SK-N-SH (cell line): ENCODE measurements around the gene TRNAU1AP. TPM values are rescaled to one million over a fixed set of nuclear protein-coding genes. Genes with fewer than 3 reads are reported as not detected.
A peak's percentile ranks its signal among the peaks of the same experiment; 100 is the strongest.

Experiments
- CTCF ChIA-PET: fragments of 300-600, 350-600 bp; formaldehyde crosslinking; extraction: SDS; loops from one replicate; lab custom pipeline; 2021; lab: Yijun Ruan, JAX
- POLR2A ChIA-PET: fragments of 350-600 bp; sonication (Branson Sonifier 250); formaldehyde crosslinking; extraction: SDS; loops from one replicate; lab custom pipeline; 2020; ENCODE audit warnings: antibody characterized with exemption, inconsistent platforms; lab: Yijun Ruan, JAX
- DNase-seq: peaks from one replicate; pipeline ENCODE4 v3.0.0; 2012
- H2AFZ ChIP-seq: fragments of 200-600 bp; sonication (generic); 2 replicates; pipeline ENCODE4 v1.8.1; 2016; ENCODE audit warnings: antibody characterized with exemption, mild to moderate bottlenecking, low read depth
- H3F3A ChIP-seq: fragments of 200-600 bp; sonication (generic); replicated peaks from 2 replicates; pipeline ENCODE3; 2016; ENCODE audit warnings: antibody characterized with exemption, mild to moderate bottlenecking; ENCODE audit not compliant: insufficient read depth
- H3K27ac ChIP-seq, 2 experiments: fragments of 200-500 bp in 1 of 2; fragments of 200-600 bp in 1 of 2; sonication (Bioruptor generic) in 1 of 2; sonication (generic), shearing (Covaris generic) in 1 of 2; 2 replicates each; pipeline versions ENCODE4 v1.5.1 to v1.6.1; 2014 to 2016; ENCODE audit warnings: low read depth in 2 of 2, inconsistent platforms in 1 of 2, low read length in 1 of 2, mild to moderate bottlenecking in 1 of 2, mixed read lengths in 1 of 2
- H3K27me3 ChIP-seq: fragments of 200-600 bp; sonication (generic), shearing (Covaris generic); 2 replicates; pipeline ENCODE4 v1.6.1; 2016; ENCODE audit warnings: mixed run types; ENCODE audit not compliant: insufficient read depth
- H3K36me3 ChIP-seq, 2 experiments: fragments of 200-500 bp in 1 of 2; fragments of 200-600 bp in 1 of 2; sonication (Bioruptor generic) in 1 of 2; sonication (generic) in 1 of 2; replicated peaks in 1 of 2; 2 replicates each; pipeline versions ENCODE3 to v1.5.1; 2014 to 2016; ENCODE audit warnings: low read length in 1 of 2, mild to moderate bottlenecking in 1 of 2; ENCODE audit not compliant: insufficient read depth in 2 of 2, control insufficient read depth in 1 of 2
- H3K4me1 ChIP-seq, 2 experiments: fragments of 200-500 bp in 1 of 2; fragments of 200-600 bp in 1 of 2; sonication (Bioruptor generic) in 1 of 2; sonication (generic), shearing (Covaris generic) in 1 of 2; 2 replicates each; pipeline versions ENCODE4 v1.5.1 to v1.6.1; 2014 to 2016; ENCODE audit warnings: low read depth in 1 of 2, low read length in 1 of 2, mixed run types in 1 of 2; ENCODE audit not compliant: insufficient read depth in 2 of 2, control insufficient read depth in 1 of 2
- H3K4me2 ChIP-seq: fragments of 200-600 bp; sonication (generic), shearing (Covaris generic); 2 replicates; pipeline ENCODE4 v1.6.1; 2017; ENCODE audit warnings: mixed run types
- H3K4me3 ChIP-seq, 2 experiments: fragments of 200-500 bp in 1 of 2; fragments of 200-600 bp in 1 of 2; sonication (Bioruptor generic) in 1 of 2; sonication (generic), shearing (Covaris generic) in 1 of 2; 2 replicates each; pipeline versions ENCODE4 v1.5.1 to v1.8.1; 2014 to 2016; ENCODE audit warnings: low read depth in 2 of 2, inconsistent platforms in 1 of 2, low read length in 1 of 2, mild to moderate bottlenecking in 1 of 2, mixed read lengths in 1 of 2, moderate library complexity in 1 of 2
- H3K79me2 ChIP-seq: fragments of 200-600 bp; sonication (generic); 2 replicates; pipeline ENCODE4 v1.8.1; 2017; ENCODE audit warnings: mild to moderate bottlenecking; ENCODE audit not compliant: insufficient read depth
- H3K9ac ChIP-seq: fragments of 200-600 bp; sonication (generic); 2 replicates; pipeline ENCODE4 v1.6.1; 2017; ENCODE audit warnings: mixed run types
- H3K9me2 ChIP-seq: fragments of 200-600 bp; sonication (generic); 2 replicates; pipeline ENCODE4 v1.6.1; 2017; ENCODE audit warnings: mixed run types
- H3K9me3 ChIP-seq: fragments of 200-600 bp; sonication (generic); 2 replicates; pipeline ENCODE4 v1.6.1; 2017; ENCODE audit warnings: mixed run types, mild to moderate bottlenecking, moderate library complexity
- H4K20me1 ChIP-seq: fragments of 200-600 bp; sonication (generic); 2 replicates; pipeline ENCODE4 v1.6.1; 2017; ENCODE audit warnings: mild to moderate bottlenecking, mixed run types; ENCODE audit not compliant: insufficient read depth
- FOXJ3 ChIP-seq: sonication (generic); formaldehyde crosslinking; IDR thresholded peaks from 2 replicates; pipeline ENCODE4 v1.5.1; 2020; ENCODE audit warnings: mild to moderate bottlenecking, missing genetic modification reagents
- FOXM1 ChIP-seq: IDR thresholded peaks from 2 replicates; pipeline ENCODE4 v1.4.0; 2012; ENCODE audit warnings: low read depth, mild to moderate bottlenecking
- GABPA ChIP-seq: IDR thresholded peaks from 2 replicates; pipeline ENCODE4 v1.4.0; 2012; ENCODE audit warnings: low read depth, mild to moderate bottlenecking
- IRF3 ChIP-seq: fragments of 150-350 bp; IDR thresholded peaks from 2 replicates; pipeline ENCODE4 v1.6.1; 2016; ENCODE audit warnings: mild to moderate bottlenecking, low read depth, low read length
- PBX3 ChIP-seq: IDR thresholded peaks from 2 replicates; pipeline ENCODE4; 2012
- POLR2AphosphoS5 ChIP-seq: IDR thresholded peaks from 2 replicates; pipeline ENCODE4 v1.6.1; 2012; ENCODE audit warnings: low read depth, low read length
- RAD21 ChIP-seq: IDR thresholded peaks from 2 replicates; pipeline ENCODE4 v1.6.1; 2012; ENCODE audit warnings: mild to moderate bottlenecking, low read length
- RFX5 ChIP-seq: IDR thresholded peaks from 2 replicates; pipeline ENCODE4 v1.6.1; 2012; ENCODE audit warnings: mild to moderate bottlenecking, improper control_type of control experiment, low read length
- SIN3A ChIP-seq: IDR thresholded peaks from 2 replicates; pipeline ENCODE4 v1.6.1; 2012; ENCODE audit warnings: low read depth, mild to moderate bottlenecking, low read length, moderate library complexity, borderline replicate concordance
- USF1 ChIP-seq: IDR thresholded peaks from 2 replicates; pipeline ENCODE4 v1.4.0; 2012; ENCODE audit warnings: low read depth, borderline replicate concordance
- ZBTB33 ChIP-seq: IDR thresholded peaks from 2 replicates; pipeline ENCODE4 v1.4.0; 2012; ENCODE audit warnings: low read depth, borderline replicate concordance
- WGBS: methylation state at CpG from one replicate; pipeline ENCODE4 v1.1.6; 2017; ENCODE audit warnings: low lambda C conversion rate; 5-methylcytosine and 5-hydroxymethylcytosine counted together
- polyA plus RNA-seq, 3 experiments: library from polyadenylated mRNA; depleted of rRNA; stranded (reverse); fragments of >200 nt; gene quantifications; 2 replicates each; pipeline ENCODE4 v1.2.3, GENCODE V29; 2012

The TRNAU1AP gene
- polyA plus RNA-seq, 1 of the 3 experiments (the other 2 are of a cell fraction): 25.8 TPM

GRCh38 chr1:28577052-28577678 lies 24.3 kb downstream of the TRNAU1AP start (continued):
- TF ChIP-seq ZBTB33 (no peak), USF1 (no peak), GABPA (no peak), FOXM1 (no peak), POLR2AphosphoS5 (peak; percentile 38; the same call in 1 of the 2 replicates)

- Histone ChIP-seq H3K4me2 (no peak overlapping the region), H3K4me1 (peaks cover 11 to 13% of the 10 kb centered on the region in 2 experiments; a peak in 3 of 4 replicates), H3K9me2 (no peaks in the 10 kb centered on the region), H3K4me3 (no peak overlapping the region), H3K9me3 (no peaks in the 10 kb centered on the region), H2AFZ (no peak overlapping the region), H3K9ac (no peak overlapping the region), H3K79me2 (peaks cover 30% of the 10 kb centered on the region), H4K20me1 (peaks cover 31% of the 10 kb centered on the region), H3F3A (peaks cover 66% of the 10 kb centered on the region), H3K36me3 (peaks cover 27 to 45% of the 10 kb centered on the region in 2 experiments), H3K27ac (no peak overlapping the region), H3K27me3 (no peaks in the 10 kb centered on the region)
- POLR2A ChIA-PET: interaction anchor here (1.7 kb wide), 1 partner anchor 8 kb away, joined by 6 read pairs; no protein-coding TSS in a partner anchor
- DNase-seq: no peak
- CTCF ChIA-PET: interaction anchor here (1.0 to 1.4 kb wide), 4 partner anchors 11 to 329 kb away, joined by 3 to 5 read pairs (median 4); no protein-coding TSS in a partner anchor
- 87% methylated on average over 6 of the region's 6 CpGs for WGBS
- TF ChIP-seq RFX5: no peak
- no peak for TF ChIP-seq IRF3
- no peak for TF ChIP-seq RAD21
- TF ChIP-seq SIN3A: peak; percentile 24; the same call in 1 of the 2 replicates
- TF ChIP-seq FOXJ3: no peak
- no peak for TF ChIP-seq PBX3
These were observed 25.1 kb downstream of the TRNAU1AP start for GRCh38 chr1:28577738-28578536.
